ENCODE data around the gene HBP1.

Gene HBP1

DNA sequence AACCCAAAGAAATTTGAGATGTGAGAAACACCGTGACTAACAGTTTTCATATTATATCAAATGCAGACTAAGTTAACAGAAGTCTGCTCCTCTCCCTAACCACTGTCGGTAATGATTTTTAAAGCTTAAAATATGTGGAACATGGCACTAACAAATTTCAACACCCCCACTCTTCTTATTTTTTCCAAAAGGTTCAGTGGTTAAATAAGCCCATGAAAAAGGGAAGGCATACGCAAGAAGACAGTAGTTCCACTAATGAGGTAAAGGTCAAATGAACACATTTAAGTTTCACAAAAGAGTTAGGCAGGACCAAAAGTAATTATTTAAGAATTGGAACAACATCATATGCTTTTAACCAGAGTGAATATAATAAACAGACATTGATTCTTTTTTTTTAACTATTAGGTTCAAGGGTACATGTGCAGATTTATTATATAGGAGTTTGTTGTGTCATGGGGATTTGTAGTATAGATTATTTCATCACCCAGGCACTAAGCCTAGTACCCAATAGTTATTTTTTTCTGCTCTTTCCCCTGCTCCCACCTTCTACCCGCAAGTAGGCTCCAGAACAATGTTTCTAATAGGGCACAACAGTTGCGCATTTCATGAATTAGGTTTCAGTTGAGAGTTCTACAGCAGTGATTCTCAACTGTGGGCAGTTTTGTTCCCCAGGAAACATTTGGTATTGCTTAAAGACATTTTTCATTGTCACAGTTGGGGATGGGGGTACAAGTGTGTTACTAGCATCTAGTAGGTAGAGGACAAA, 79.9 kb downstream of the HBP1 start:
- peaks cover 4% of the 10 kb centered on the region; the same call in 1 of the 2 replicates for H3K4me1 ChIP-seq (ENCODE audit: control insufficient read depth, insufficient read depth, low read length)
- H3K27me3 ChIP-seq (ENCODE audit: control insufficient read depth, insufficient read depth, low read length), result no peaks in the 10 kb centered on the region
- H3K9ac ChIP-seq (ENCODE audit: low read depth, low read length), result no peak overlapping the region
- no peak overlapping the region for H3K27ac ChIP-seq (ENCODE audit: low read depth, low read length)
- no peak overlapping the region for H3K4me3 ChIP-seq (ENCODE audit: low read depth, low read length)
- no peaks in the 10 kb centered on the region; the same call in 1 of the 2 replicates for H3K36me3 ChIP-seq (ENCODE audit: control insufficient read depth, insufficient read depth, low read length)
- no peaks in the 10 kb centered on the region for H3K9me3 ChIP-seq (ENCODE audit: control insufficient read depth, insufficient read depth, low read length)

DNA sequence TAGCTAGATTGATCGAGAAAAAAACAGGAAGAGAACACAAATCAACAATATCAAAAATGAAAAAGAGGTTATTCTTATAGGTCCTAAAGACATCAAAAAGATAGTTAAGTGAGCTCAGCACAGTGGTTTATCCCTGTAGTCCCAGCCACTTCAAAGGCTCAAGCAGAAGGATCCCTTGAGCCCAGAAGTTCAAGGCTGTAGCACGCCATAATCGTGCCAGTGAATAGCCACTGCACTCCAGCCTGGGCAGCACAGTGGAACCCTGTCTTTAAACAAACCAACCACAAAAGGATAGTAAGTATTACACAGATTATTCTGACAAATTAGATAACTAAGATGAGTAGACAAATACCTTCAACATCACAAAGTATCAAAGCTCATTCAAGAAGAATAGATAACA, 83.2 kb downstream of the HBP1 start:
- Histone ChIP-seq H3K4me1 (ENCODE audit: control insufficient read depth, insufficient read depth, low read length) (peaks cover 4% of the 10 kb centered on the region; the same call in 1 of the 2 replicates), H3K9me3 (ENCODE audit: control insufficient read depth, insufficient read depth, low read length) (no peaks in the 10 kb centered on the region), H3K27ac (ENCODE audit: low read depth, low read length) (no peak overlapping the region), H3K4me3 (ENCODE audit: low read depth, low read length) (no peak overlapping the region), H3K27me3 (ENCODE audit: control insufficient read depth, insufficient read depth, low read length) (no peaks in the 10 kb centered on the region), H3K36me3 (ENCODE audit: control insufficient read depth, insufficient read depth, low read length) (no peaks in the 10 kb centered on the region), H3K9ac (ENCODE audit: low read depth, low read length) (no peak overlapping the region)
